Measurements from ENCODE around the gene PLA2G12A.

- TF ChIP-seq POLR2AphosphoS5 (IDR thresholded peaks at IDR 0.05; ENCODE audit: low read depth, low read length): no peak
- TF ChIP-seq REST (IDR thresholded peaks at IDR 0.05; ENCODE audit: insufficient read depth in 1 of 2, low read depth in 2 of 2, low read length in 2 of 2): no peak
Observed at GRCh38 chr4:109662771-109663170, 67.1 kb downstream of the PLA2G12A start.

Measured in PFSK-1 (cell line).